ENCODE results near the gene SP5.
"Not testable (repeated sequence)": the region's sequence is repeated elsewhere in the genome, so short reads cannot be mapped to it uniquely, and the experiment has no call there.

SP5 gene

GRCh38 chr2:170743530-170744239 is 28.5 kb downstream of the SP5 start:
- no peak for DNase-seq (ENCODE audit: extremely low spot score)
- ChIA-PET POLR2A (no interaction called here), CTCF (no interaction called here)
- TF ChIP-seq CTCF (IDR thresholded peaks at IDR 0.05; ENCODE audit: control extremely low read depth, extremely low read depth, low read depth, missing control alignments), result no peak

- ChIA-PET CTCF (no interaction called here), POLR2A (no interaction called here)
- no peak for DNase-seq (ENCODE audit: extremely low spot score)
- no peak for TF ChIP-seq CTCF (IDR thresholded peaks at IDR 0.05; ENCODE audit: control extremely low read depth, extremely low read depth, low read depth, missing control alignments)
Measured at GRCh38 chr2:170744248-170745002, 29.3 kb downstream of the SP5 start.

GRCh38 chr2:170745305-170745704 is 30.2 kb downstream of the SP5 start:
- POLR2A ChIA-PET, result no interaction called here
- no peak for DNase-seq (ENCODE audit: extremely low spot score)
- no peak for TF ChIP-seq CTCF (IDR thresholded peaks at IDR 0.05; ENCODE audit: control extremely low read depth, extremely low read depth, low read depth, missing control alignments)
- CTCF ChIA-PET, result no interaction called here

- POLR2A ChIA-PET, result no interaction called here
- CTCF ChIA-PET, result no interaction called here
- TF ChIP-seq CTCF (IDR thresholded peaks at IDR 0.05; ENCODE audit: control extremely low read depth, extremely low read depth, low read depth, missing control alignments), result no peak
- no peak for DNase-seq (ENCODE audit: extremely low spot score)
Measured at GRCh38 chr2:170747921-170748320, 32.8 kb downstream of the SP5 start.

GRCh38 chr2:170751555-170751954 is 36.4 kb downstream of the SP5 start:
- CTCF ChIA-PET; POLR2A ChIA-PET; DNase-seq (ENCODE audit: extremely low spot score): not testable (repeated sequence)

- no peak for DNase-seq (ENCODE audit: extremely low spot score)
- POLR2A ChIA-PET, result no interaction called here
- TF ChIP-seq CTCF (IDR thresholded peaks at IDR 0.05; ENCODE audit: control extremely low read depth, extremely low read depth, low read depth, missing control alignments), result no peak
- CTCF ChIA-PET, result interaction anchor here (1.5 kb wide), 1 partner anchor 12 kb away, joined by 3 read pairs; no protein-coding TSS in a partner anchor
Measured at GRCh38 chr2:170761572-170761971, 46.4 kb downstream of the SP5 start.

GRCh38 chr2:170762760-170763159 is 47.6 kb downstream of the SP5 start:
- CTCF ChIA-PET, result interaction anchor here (0.7 to 1.2 kb wide), 2 partner anchors 330 to 354 kb away, joined by 3 read pairs; no protein-coding TSS in a partner anchor
- no peak for DNase-seq (ENCODE audit: extremely low spot score)
- TF ChIP-seq CTCF (IDR thresholded peaks at IDR 0.05; ENCODE audit: control extremely low read depth, extremely low read depth, low read depth, missing control alignments), result no peak
- POLR2A ChIA-PET, result no interaction called here

All from GM10248 (cell line).